A549 (cell line): ENCODE data around the gene PCDH20.
"Not testable (repeated sequence)": the region's sequence is repeated elsewhere in the genome, so short reads cannot be mapped to it uniquely, and the experiment has no call there.

Source experiments
- CTCF ChIP-seq: fragments of >200 bp; sonication (Bioruptor Twin); formaldehyde crosslinking; IDR thresholded peaks from 3 replicates; pipeline ENCODE4 v1.5.1; 2016
- PHF8 ChIP-seq: fragments of 200-600 bp; sonication (generic); IDR thresholded peaks from 2 replicates; pipeline ENCODE4 v1.6.1; 2016; ENCODE audit warnings: low read depth, mild to moderate bottlenecking, antibody characterized with exemption, moderate library complexity, borderline replicate concordance

- TF ChIP-seq PHF8, CTCF: not testable (repeated sequence)
These were observed 51.0 kb downstream of the PCDH20 start for GRCh38 chr13:61364690-61365089.
